Osteoblast (primary cell): ENCODE results near the gene ARIH2. TPM values are rescaled to one million over a fixed set of nuclear protein-coding genes. Genes with fewer than 3 reads are reported as not detected.

Experiments used
- DNase-seq: peaks from one replicate; pipeline ENCODE4 v3.0.0; 2011; ENCODE audit warnings: low spot score, mixed read lengths; ENCODE audit not compliant: insufficient read length; ENCODE audit errors: missing footprints
- H2AFZ ChIP-seq: 2 replicates; pipeline ENCODE4 v1.6.0; 2011; ENCODE audit warnings: mild to moderate bottlenecking, low read length
- H3K27ac ChIP-seq: 2 replicates; pipeline ENCODE4 v1.5.1; 2011; ENCODE audit warnings: mild to moderate bottlenecking, low read depth, low read length, moderate library complexity
- H3K27me3 ChIP-seq: 2 replicates; pipeline ENCODE4 v1.6.0; 2012; ENCODE audit warnings: mild to moderate bottlenecking, control low read depth, inconsistent platforms, low read length, moderate library complexity; ENCODE audit not compliant: insufficient read depth
- H3K36me3 ChIP-seq: 2 replicates; pipeline ENCODE4 v1.5.1; 2011; ENCODE audit warnings: mild to moderate bottlenecking, low read length, control low read depth, moderate library complexity; ENCODE audit not compliant: insufficient read depth
- H3K4me1 ChIP-seq: 2 replicates; pipeline ENCODE4 v1.5.1; 2011; ENCODE audit warnings: mild to moderate bottlenecking, low read length, control low read depth, moderate library complexity; ENCODE audit not compliant: insufficient read depth
- H3K4me2 ChIP-seq: 2 replicates; pipeline ENCODE4 v1.6.0; 2011; ENCODE audit warnings: mild to moderate bottlenecking, low read length; ENCODE audit not compliant: insufficient read depth
- H3K4me3 ChIP-seq: fragments of 200-600 bp; sonication (generic); 3 replicates; pipeline ENCODE4 v1.5.1; 2012; ENCODE audit warnings: mild to moderate bottlenecking, low read length, inconsistent platforms; ENCODE audit not compliant: insufficient read depth
- H3K79me2 ChIP-seq: 2 replicates; pipeline ENCODE4 v1.6.0; 2012; ENCODE audit warnings: mild to moderate bottlenecking, low read length, control low read depth, inconsistent platforms; ENCODE audit not compliant: insufficient read depth
- H3K9me3 ChIP-seq: 2 replicates; pipeline ENCODE4 v1.5.1; 2011; ENCODE audit warnings: low read depth, low read length, control low read depth
- H4K20me1 ChIP-seq: 2 replicates; pipeline ENCODE4 v1.6.0; 2012; ENCODE audit warnings: mild to moderate bottlenecking, low read length, control low read depth; ENCODE audit not compliant: insufficient read depth
- total RNA-seq: library from RNA; depleted of rRNA; stranded (reverse); fragments of >200 nt; gene quantifications from 2 replicates; pipeline ENCODE4 v1.2.3, GENCODE V29; 2012
- TF ChIP-seq, protein P1 (sequence below): IDR thresholded peaks from 2 replicates; pipeline ENCODE4 v1.5.1; 2011; ENCODE audit warnings: mild to moderate bottlenecking, low read depth, low read length, moderate library complexity; ENCODE audit errors: extremely low read depth

Gene ARIH2
- total RNA-seq, 1 donor, result 69.1 TPM

GRCh38 chr3:48945432-48945831, 26.8 kb downstream of the ARIH2 start:
- peaks cover 6% of the 10 kb centered on the region for H3K36me3 ChIP-seq
- H2AFZ ChIP-seq, result no peak overlapping the region
- peaks cover 3% of the 10 kb centered on the region for H4K20me1 ChIP-seq
- peaks cover 70% of the 10 kb centered on the region for H3K79me2 ChIP-seq
- no peak overlapping the region for H3K4me2 ChIP-seq
- H3K4me1 ChIP-seq, result no peaks in the 10 kb centered on the region
- no peak overlapping the region for H3K27ac ChIP-seq
- TF ChIP-seq, protein P1, sequence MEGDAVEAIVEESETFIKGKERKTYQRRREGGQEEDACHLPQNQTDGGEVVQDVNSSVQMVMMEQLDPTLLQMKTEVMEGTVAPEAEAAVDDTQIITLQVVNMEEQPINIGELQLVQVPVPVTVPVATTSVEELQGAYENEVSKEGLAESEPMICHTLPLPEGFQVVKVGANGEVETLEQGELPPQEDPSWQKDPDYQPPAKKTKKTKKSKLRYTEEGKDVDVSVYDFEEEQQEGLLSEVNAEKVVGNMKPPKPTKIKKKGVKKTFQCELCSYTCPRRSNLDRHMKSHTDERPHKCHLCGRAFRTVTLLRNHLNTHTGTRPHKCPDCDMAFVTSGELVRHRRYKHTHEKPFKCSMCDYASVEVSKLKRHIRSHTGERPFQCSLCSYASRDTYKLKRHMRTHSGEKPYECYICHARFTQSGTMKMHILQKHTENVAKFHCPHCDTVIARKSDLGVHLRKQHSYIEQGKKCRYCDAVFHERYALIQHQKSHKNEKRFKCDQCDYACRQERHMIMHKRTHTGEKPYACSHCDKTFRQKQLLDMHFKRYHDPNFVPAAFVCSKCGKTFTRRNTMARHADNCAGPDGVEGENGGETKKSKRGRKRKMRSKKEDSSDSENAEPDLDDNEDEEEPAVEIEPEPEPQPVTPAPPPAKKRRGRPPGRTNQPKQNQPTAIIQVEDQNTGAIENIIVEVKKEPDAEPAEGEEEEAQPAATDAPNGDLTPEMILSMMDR, result no peak
- H3K4me3 ChIP-seq, result no peak overlapping the region
- no peaks in the 10 kb centered on the region for H3K27me3 ChIP-seq
- H3K9me3 ChIP-seq, result no peaks in the 10 kb centered on the region
- DNase-seq, result no peak

DNA sequence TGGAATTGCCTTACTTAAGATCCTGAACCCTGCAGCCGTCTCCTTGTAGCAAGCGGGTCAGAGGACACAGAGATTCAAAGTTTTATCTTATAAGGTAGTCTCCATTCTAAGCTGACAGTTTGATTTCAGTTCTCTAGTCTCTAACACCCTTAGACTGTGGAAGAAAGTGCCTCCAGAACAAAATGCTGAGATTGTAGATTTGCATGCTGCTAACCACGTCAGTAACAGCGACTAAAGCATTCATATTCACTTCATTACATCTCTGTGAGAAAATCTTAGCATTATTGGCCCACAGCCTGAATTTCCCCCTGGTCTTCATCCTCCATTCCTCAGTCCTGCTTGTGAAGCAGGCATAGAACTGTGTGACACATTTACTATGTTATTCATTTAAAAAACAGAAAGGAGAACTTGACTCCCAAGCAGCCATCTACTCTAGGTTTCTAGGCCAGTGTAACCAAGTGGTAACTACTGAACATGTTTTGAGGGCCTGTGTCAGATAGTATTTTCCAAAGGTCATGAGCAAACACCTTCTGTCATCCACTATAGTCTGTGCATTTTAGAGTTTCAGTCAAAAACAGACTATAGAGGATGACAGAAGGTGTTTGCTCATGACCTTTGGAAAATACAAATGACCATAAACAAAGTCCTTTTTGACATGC, 27.4 kb downstream of the ARIH2 start:
- no peaks in the 10 kb centered on the region for H3K27me3 ChIP-seq
- DNase-seq, result no peak
- no peaks in the 10 kb centered on the region for H3K4me1 ChIP-seq
- peaks cover 3% of the 10 kb centered on the region for H4K20me1 ChIP-seq
- TF ChIP-seq, protein P1, result no peak
- no peak overlapping the region for H3K4me3 ChIP-seq
- H3K4me2 ChIP-seq, result no peak overlapping the region
- H3K79me2 ChIP-seq, result peaks cover 73% of the 10 kb centered on the region
- peaks cover 6% of the 10 kb centered on the region for H3K36me3 ChIP-seq
- H3K9me3 ChIP-seq, result no peaks in the 10 kb centered on the region
- H2AFZ ChIP-seq, result no peak overlapping the region
- H3K27ac ChIP-seq, result no peak overlapping the region

DNA sequence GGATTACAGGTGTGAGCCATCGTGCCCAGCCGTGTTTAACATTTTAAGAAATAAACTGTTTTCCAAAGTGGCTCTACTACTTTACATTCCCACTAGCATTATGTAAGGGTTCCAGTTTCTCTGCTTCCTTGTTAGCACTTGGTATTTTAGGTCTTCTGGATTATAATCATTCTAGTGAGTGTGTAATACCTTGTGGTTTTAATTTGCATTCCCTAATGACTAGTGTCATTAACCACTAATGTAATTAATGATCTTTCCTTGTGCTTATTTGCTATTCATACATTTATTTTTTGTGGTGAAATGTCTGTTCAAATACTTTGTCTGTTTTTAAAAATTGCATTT, 30.7 kb downstream of the ARIH2 start:
- H2AFZ ChIP-seq, result no peak overlapping the region
- no peak overlapping the region for H3K4me2 ChIP-seq
- H3K4me1 ChIP-seq, result no peaks in the 10 kb centered on the region
- no peak overlapping the region for H3K27ac ChIP-seq
- no peak for DNase-seq
- TF ChIP-seq, protein P1, result no peak
- H3K4me3 ChIP-seq, result no peak overlapping the region
- no peaks in the 10 kb centered on the region for H3K27me3 ChIP-seq
- peaks cover 70% of the 10 kb centered on the region for H3K79me2 ChIP-seq
- H4K20me1 ChIP-seq, result peaks cover 9% of the 10 kb centered on the region
- no peaks in the 10 kb centered on the region for H3K36me3 ChIP-seq
- no peaks in the 10 kb centered on the region for H3K9me3 ChIP-seq

DNA sequence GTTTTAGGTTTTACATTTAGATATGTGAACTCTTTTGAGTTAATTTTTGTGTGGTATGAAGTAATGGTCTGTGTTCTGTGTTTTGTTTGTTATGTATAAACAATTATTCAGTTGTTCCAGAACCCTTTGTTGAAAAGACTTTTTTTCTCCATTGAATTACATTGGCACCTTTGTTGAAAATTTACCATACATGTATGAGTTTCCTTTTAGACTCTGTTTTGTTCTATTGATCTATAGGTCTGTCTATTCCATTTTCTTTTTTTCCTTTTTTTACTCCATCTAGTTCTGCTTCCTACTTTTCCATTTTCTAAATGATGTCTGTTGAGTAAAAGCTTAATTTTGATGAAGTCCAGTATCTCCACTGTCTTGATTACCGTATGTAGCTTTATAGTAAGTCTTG, 31.4 kb downstream of the ARIH2 start:
- peaks cover 8% of the 10 kb centered on the region for H4K20me1 ChIP-seq
- no peak overlapping the region for H3K4me3 ChIP-seq
- H3K9me3 ChIP-seq, result no peaks in the 10 kb centered on the region
- H2AFZ ChIP-seq, result no peak overlapping the region
- H3K4me1 ChIP-seq, result no peaks in the 10 kb centered on the region
- TF ChIP-seq, protein P1, result no peak
- no peak overlapping the region for H3K27ac ChIP-seq
- peaks cover 70% of the 10 kb centered on the region for H3K79me2 ChIP-seq
- H3K36me3 ChIP-seq, result no peaks in the 10 kb centered on the region
- DNase-seq, result no peak
- H3K4me2 ChIP-seq, result no peak overlapping the region
- H3K27me3 ChIP-seq, result no peaks in the 10 kb centered on the region
